NCI-H1930 (cell line): ENCODE measurements around the gene PCDH15.
"Not testable (repeated sequence)": the region's sequence is repeated elsewhere in the genome, so short reads cannot be mapped to it uniquely, and the experiment has no call there.

Experiments used
- DNase-seq, 2 experiments: peaks; one replicate each; lab custom pipeline; 2025; lab: John Stamatoyannopoulos, UW

Gene PCDH15

DNA sequence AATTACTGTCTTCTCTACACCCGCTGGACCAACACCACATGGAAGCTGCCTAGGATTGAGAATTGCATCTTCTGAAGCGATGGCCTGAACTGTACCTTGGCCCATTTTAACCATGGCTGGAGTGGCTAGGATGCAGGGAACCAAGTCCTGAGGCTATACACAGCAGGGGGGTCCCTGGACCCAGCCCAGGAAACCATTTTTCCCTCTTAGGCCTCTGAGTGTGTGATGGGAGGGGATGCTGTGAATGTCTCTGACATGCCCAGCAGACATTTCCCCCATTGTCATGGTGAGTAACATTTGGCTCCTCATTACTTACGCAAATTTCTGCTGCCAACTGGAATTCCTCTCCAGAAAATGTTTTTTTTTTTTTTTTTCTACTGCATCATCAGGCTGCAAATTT is 822.7 kb downstream of the PCDH15 start:
- DNase-seq = no peak

DNA sequence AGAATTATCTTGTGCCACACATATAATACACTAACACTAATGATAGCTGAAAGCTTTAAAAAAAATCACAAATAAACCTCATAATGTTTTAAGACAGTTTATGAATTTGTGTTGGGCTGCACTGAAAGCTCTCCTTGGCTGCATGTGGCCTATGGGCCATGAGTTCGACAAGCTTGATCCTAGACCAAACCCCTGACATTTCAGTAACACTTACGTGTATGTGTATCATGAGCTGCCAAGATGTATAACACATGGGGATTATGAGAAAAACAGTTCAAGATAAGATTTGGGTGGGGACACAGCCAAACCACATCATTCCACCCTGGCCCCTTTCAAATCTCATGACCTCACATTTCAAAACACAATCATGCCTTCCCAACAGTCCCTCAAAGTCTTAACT is 823.8 kb downstream of the PCDH15 start:
- no peak for DNase-seq

DNA sequence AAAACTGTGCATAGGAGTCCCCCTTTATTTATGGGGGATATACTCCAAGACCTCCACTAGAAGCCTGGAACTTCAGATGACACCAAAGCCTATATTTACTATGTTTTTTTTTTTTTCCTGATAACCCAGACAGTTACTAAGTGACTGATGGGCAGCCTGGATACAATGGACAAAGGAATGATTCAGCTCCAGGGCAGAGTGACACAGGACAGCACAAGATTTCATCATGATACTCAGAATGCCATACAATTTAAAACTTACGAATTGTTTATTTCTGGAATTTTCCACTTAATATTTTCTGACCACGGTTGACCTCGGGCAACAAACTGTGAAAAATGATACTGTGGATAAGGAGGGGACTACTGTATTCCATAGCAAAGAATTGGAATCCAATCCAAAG is 843.6 kb downstream of the PCDH15 start:
- DNase-seq = no peak

DNA sequence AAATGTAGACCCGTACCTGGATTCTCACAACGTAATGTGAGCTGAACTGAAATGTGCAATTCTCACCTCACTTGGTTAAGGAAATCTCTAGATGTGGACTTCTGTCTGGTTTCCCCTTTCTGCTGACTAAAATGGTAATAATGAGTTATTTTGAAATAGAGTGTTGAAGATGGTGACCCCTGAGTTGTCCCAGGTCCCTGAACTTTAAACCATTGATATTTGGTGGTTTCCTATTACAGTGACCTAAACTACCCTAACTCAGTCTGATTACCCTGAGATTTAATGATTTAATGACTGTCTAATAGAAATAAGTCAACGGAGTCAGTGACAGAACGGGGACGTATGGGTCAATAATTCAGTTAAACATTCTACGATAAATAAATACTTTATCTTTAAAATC is 845.9 kb downstream of the PCDH15 start:
- DNase-seq = no peak

DNA sequence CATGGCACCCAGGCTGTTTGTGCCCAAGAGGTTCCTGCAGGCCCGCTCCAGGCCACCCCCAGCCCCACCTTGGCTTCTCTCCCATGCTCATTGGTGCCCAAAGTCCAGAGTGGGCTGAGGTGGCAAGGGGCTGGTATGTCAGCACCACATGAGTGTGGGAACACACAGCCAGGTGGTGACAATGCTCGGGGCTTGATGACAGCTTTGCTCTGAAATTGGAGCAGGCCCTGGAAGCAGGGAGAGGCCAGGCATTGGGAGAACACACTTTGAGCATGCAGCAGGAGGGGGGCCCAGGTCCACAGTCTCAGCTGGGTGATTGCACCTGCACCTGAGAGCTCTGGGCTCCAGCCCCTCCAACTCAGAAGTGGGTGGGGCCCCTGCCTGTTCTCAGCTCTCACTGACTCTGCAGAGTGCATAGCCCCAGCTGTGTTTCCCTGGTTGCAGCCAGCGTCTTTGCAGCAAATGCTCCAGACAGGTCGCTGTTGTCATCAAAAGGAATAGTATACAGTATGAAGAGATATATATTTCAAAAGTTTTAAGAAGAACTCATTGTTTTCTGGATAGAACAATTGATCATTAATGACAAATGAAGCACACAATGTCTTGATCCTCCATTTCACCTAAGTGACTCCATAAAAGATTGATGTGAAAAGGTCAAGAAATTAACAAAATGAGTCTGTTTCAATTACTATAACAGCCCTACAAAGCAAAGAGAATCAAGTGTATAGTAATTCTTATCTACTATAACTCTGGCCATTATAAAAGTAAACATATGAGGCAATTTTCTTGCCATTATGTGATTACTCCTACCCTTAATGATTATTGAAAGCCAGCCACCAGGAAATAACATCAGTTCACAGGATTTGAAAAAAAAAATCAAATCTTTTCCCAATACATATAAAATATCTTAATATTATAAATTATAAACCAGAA is 848.1 kb downstream of the PCDH15 start:
- no peak for DNase-seq

DNA sequence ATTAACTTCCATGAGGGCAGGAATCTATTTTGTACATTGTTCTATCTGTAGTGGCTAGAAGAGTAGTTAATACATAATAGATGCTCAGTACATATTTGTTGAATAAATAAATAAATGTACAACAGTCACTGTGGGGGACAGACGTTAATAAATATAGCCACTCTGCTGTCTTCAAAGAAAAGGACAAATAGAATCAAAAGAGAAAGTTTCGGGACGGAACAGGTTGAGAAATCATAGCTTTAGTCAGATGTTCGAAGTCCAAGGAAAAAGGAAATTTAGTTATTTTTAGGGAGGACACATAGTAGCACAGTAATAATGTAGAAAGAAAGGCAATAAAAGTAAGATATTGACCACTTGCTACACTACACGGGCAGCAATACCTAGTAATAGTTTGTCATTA is 861.4 kb downstream of the PCDH15 start:
- DNase-seq = no peak

DNA sequence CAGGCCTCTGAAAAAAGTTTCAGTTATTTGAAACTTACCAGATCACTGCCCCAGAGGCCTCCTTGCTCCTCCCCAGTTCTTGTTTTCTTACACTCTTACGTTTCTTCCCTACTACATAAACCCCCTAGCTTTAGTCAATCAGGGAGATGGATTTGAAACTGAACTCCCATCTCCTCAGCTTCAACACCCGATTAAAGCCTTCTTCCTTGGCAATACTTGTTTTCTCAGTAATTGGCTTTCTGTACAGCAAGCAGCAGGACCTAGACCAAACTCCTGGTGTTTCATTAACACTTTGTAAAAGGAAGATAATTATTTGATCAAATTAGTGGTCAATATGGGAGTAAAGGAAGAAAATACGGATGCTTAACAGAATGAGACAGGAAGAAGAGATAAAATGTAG is 870.4 kb downstream of the PCDH15 start:
- DNase-seq = no peak

DNA sequence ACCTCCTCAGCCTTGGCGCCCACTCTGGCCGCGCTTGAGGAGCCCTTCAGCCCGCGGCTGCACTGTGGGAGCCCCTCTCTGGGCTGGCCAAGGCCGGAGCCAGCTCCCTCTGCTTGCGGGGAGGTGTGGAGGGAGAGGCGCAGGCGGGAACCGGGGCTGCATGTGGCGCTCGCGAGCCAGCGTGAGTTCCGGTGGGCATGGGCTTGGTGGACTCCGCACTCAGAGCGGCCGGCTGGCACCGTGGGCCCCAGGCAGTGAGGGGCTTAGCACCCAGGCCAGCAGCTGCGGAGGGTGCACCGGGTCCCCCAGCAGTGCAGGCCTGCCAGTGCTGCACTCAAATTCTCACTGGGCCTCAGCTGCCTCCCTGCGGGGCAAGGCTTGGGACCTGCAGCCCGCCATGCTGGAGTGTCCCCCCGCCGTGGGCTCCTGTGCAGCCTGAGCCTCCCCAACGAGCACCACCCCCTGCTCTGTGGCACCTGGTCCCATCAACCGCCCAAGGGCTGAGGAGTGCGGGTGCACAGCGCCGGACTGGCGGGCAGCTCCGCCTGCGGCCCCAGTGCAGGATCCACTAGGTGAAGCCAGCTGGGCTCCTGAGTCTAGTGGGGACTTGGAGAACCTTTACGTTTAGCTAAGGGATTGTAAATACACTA is 876.9 kb downstream of the PCDH15 start:
- not testable (repeated sequence) for DNase-seq

DNA sequence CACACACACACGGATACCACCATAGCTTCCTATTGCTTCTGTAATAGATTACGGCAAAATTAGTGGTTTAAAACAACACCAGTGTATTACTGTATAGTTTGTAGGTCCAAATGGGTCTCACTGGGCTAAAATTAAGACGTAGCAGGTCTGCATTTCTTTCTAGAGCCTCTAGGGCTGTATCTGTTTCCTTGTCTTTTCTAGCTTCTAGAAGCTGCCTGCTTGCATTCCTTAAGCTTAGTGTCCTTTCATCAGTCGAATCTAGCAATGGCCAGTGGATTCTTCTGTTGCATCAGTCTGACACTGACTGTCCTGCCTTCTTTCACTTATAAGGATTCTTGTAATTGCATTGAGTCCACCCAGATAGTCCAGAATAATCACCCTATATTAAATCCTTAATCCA is 882.3 kb downstream of the PCDH15 start:
- no peak for DNase-seq

DNA sequence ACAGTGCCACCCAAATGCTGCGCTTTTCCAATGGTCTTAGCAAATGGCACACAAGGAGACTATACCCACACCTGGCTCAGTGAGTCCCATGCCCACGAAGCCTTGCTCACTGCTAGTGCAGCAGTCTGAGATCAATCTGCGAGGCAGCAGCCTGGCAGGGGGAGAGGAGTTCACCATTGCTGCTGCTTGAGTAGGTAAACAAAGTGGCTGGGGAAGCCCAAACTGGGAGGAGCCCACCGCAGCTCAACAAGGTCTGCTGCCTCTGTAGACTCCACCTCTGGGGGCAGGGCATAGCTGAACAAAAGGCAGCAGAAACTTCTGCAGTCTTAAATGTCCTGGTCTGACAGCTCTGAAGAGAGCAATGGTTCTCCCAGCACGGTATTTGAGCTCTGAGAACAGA is 891.2 kb downstream of the PCDH15 start:
- DNase-seq = no peak

DNA sequence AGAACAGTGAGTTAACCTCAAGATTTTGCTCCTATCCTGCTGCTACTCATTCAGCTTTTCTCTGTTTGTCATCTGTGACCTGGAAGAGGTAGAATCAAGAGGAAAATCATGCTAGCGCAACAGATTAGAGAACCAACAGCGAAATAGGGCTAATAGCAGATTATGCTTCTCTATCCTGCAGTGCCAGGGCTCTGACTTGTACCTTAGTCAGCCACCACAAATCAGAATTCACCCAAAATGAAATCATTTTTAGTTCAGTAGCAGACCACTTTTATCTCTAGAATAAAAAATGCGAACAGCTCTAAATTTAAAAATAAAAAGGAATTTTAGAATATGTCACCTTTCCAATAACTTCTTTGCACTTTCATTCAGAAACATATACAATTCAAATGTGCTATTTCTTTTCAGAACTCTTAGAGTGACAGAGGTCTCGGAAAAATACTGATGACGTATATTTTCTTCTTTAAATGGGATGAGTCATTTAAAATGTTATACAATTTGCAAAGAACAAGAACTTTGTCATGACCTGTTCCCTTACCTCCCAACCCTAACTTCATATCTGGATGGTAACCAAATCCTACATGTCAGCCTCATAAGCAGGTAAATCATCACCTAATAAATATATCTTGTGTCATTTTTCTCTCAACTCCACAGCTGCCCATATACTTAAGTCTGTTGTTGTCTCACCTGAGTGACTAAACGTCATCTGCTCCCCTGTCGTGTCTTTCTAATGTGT is 896.4 kb downstream of the PCDH15 start:
- DNase-seq = no peak

DNA sequence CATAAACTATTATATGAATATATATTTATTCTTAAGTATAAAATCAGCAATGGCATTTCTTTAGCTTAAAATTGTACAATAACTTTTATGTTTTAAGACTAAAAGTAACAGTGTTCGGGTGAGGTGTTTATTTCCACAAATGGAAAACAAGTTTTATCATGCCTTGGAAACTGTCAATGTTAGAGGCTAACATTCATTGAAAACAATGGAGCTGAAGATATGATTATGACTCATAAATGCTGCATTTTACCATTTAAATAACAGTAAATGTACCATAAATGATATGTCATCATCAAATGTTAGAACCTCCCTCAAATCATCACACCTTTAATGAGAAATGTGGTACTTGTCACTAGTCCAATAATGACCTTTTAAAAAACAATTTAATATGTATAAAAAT is 897.3 kb downstream of the PCDH15 start:
- DNase-seq = no peak

DNA sequence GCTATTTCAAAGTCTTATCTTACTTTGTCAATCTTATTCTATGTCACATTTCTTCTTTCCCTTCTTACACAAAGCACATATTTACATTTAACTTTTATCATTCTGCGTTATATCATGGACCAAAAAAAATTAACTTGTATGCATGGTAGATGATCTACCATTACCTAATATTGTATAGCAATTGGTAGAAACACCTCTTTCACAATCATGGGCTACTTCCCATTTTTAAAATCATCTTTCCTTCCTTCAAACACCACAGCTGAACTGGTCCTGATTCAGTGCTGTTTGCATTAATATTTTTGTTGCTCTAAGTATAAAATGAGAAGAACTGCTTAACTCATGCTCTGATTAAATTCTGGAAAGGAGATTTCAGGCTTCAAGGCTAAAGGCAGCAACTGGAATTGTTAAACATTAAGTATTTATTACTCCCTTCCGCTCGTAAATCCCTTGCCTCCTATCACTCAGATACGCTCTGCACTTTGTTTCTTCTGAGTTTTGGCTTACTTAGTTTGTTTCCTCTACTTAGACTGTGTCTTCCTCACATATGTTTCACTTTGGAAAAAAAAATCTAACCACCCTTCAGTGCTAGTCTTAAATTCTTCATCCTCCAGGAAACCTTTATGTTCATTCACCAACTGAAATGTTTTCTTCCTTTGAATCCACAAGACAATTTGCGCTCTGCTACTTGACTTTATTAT is 901.4 kb downstream of the PCDH15 start:
- no peak for DNase-seq

DNA sequence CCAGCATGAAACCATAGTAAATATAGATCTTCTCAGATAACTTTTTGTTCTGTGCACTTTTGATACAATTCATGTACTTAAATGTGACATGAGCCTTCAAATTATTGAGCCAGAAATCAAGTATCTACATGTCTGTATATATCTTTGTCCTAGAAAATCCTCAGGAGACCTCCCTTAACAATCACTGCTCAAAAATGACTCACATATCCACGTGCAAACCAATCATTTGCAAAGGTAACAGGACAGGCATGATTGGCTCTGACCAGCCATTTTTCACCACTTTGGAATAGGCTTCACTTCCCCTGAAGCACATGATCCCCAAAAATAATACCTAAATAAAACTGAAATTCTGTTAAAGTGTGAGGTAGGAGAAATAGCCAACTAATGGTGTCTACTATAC is 902.5 kb downstream of the PCDH15 start:
- no peak for DNase-seq

DNA sequence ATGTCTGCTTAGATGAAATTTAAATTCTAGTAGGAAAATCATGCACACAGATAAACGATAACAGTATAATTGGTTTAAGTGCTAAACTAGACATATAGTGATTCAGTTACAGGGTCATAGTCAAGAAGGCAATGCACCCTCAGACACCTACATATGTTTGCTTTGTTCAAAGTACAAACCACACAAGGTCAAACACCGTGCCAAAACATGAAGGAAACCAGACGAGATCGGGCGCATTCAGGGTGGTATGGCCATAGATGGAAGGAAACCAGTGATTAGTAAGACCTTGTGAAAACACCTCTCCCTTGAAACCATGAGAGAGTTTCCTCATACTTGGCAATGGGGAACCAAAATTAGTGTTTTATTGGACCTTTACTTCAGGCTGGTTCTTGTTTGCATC is 906.9 kb downstream of the PCDH15 start:
- DNase-seq = no peak

DNA sequence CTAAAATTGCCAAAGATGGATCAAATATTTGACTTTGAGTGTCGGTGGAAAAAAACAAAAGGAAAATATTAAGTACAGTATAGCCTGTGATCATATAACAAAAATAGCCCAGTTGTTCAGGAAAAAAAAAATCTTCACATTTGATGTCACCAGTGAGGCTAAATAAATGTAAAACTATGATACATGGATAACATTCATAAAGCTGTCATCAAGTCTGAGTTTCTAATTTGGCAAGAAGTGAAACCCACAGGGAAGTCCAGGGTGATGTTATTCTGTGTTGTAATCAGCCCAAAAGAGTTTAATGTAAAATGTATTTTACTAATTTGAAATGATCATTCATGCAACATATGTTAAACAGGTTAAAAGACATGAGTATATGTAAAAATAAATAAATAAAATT is 908.0 kb downstream of the PCDH15 start:
- DNase-seq = no peak

DNA sequence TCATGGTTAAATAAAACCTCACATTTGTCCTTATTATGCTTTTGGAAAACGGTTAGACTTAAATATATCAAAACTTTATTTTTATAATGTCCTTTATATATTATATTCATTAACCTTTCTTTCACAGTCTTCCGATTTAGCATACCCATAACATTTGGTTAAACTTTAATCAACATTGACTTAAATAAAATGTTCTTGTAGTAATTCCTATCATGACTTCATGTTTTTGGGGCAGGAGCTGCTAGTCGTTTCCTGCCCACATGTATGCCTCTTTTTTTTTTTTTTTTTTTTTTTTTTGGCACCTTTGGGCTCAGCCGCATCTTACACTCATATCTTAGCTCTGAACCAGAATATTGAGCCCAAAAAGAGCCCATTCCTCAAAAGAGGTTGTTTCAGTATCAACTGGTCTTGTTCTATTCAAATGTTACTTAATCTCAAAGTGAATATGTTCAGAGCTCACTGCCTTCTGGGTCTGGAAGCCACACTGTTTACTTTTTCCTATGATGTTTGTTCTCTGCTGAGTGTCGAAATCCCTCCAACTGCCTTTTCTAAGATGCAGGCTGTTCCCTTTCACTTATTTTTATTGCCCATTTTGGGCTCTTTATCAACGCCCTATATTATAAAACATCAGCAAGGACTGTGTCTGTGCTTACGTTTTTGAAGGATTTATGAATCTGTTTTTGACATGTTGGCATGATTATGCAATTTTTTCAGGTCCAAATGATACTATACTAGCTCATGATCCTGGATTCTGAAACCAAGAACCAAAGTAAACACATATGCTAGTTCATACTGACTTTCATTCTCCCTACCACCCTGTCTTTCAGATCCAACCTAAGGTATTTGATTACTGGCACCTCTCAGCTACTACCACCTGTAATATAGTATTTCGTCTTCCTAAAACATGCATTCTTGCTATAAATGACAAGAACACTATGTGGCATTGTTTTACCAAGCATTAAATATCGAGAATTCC is 914.4 kb downstream of the PCDH15 start:
- DNase-seq = no peak

DNA sequence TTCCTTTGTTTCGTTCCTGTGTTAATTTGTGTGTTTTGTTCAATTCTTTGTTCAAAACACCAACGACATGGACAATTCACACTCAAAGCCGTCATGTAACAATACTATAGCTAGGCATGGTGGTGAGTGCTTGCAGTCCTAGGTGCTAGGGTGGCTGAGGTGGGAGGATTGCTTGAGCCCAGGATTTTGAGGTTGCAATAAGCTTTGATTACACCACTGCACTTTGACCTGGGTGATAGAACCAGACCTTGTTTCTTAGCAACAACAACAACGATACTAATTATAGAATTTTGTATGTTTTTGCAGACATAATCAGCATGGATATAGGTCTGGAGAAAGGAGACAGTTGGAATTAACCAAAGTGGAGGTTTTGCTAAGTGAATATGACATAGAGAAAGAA is 936.2 kb downstream of the PCDH15 start:
- DNase-seq = no peak

DNA sequence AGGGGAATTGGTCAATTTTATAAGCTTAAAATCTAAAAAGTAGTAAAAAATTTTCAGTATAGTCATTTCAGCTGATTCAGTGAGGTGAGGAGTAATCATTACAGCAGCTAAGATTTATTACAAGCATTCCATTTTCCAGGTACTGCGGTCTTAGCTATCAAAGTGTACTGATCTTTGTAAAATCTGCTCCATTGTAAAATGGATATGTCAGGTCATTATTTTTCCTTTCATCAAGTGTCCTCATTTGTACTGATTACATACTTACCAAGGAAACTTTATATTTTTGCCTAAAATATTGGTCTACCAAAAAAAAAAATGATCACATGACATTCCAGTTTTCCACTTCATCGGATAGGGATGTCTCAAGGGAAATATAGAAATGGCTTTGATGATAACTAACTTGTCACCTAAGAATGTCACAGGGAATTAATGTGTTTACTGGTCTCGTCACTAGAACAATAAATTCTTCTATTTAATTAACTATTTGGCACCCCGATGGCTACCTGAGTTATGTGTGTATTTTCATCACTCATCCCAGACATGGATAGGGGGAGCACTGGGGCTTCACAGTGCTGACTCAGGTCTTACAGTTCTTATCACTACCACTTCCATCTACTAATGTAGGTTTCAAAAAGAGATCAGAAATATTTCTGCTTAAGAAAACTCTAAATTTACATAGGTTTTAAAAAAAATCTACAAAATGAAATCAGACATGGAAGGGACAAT is 948.4 kb downstream of the PCDH15 start:
- no peak for DNase-seq

DNA sequence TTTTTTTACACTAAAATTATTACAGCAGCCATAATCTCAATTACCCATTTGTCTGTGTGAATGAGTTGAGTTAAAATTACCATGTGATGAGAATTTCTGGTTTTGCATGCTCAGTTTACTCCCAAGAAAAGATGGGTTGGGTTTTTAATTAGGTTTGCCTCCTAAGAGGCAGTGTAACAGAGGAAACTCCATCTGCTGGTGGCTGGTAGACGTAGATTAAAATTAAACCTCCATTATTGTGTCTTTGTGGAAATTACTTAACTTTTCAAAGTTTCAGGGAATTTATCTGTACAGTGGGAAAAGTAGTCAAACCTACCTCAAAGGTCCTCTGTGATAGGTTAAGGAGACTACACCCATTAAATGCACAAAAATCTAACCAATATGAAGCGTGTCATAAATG is 954.2 kb downstream of the PCDH15 start:
- DNase-seq = no peak
